Measurements from ENCODE around the gene ZNF831. TPM values are rescaled to one million over a fixed set of nuclear protein-coding genes. Genes with fewer than 3 reads are reported as not detected.
A peak's percentile ranks its signal among the peaks of the same experiment; 100 is the strongest.

The ZNF831 gene
- polyA plus RNA-seq, 1 experiment: not detected

DNA sequence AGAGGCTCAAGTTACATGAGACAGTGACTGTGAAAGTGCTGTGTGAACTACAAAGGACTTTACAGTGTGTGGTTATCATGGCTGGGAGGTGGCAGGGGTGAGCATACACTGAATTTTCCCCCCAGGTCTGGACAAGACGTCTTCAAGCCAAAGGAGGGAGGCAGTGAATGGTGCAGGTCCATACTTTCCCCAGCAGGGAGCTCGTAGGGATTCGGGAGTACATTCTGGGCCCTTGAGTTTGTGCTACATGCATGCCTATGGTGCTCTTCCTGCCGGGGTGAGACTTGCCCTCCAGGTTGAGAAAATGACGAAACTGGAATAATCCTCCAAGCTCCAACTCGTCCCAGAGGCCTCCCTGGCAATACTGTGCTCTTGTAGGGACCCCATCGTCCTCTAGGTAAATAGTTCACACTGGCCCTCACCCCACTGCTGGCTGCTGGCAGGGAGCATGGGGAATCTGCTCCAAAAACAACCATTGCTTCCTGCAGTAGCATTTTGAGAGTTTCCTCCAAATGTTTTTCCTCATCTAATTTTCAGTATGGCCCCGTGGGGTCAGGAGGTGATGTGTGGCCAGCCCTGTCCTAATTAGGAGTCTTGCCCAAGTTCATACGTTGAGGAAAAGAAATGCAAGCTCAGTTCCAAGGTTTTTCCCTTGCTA, 57.6 kb downstream of the ZNF831 start:
- no peak for DNase-seq (ENCODE audit: low read depth)
- TF ChIP-seq, protein P1, sequence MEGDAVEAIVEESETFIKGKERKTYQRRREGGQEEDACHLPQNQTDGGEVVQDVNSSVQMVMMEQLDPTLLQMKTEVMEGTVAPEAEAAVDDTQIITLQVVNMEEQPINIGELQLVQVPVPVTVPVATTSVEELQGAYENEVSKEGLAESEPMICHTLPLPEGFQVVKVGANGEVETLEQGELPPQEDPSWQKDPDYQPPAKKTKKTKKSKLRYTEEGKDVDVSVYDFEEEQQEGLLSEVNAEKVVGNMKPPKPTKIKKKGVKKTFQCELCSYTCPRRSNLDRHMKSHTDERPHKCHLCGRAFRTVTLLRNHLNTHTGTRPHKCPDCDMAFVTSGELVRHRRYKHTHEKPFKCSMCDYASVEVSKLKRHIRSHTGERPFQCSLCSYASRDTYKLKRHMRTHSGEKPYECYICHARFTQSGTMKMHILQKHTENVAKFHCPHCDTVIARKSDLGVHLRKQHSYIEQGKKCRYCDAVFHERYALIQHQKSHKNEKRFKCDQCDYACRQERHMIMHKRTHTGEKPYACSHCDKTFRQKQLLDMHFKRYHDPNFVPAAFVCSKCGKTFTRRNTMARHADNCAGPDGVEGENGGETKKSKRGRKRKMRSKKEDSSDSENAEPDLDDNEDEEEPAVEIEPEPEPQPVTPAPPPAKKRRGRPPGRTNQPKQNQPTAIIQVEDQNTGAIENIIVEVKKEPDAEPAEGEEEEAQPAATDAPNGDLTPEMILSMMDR (IDR thresholded peaks at IDR 0.05; ENCODE audit: insufficient read depth, low read depth, low read length): no peak
- no peak overlapping the region for H3K4me3 ChIP-seq (ENCODE audit: low read depth, low read length)
- ChIA-PET CTCF (interaction anchor here (0.6 to 4.1 kb wide), 12 partner anchors 10 to 983 kb away, joined by 3 to 31 read pairs (median 4); partner anchors contain the start of gene GNAS-AS1), POLR2A (no interaction called here)
- H3K27me3 ChIP-seq (ENCODE audit: control insufficient read depth, insufficient read depth, low read length): peaks cover 17% of the 10 kb centered on the region
- no peaks in the 10 kb centered on the region for H3K36me3 ChIP-seq (ENCODE audit: control insufficient read depth, insufficient read depth, low read length)

GRCh38 chr20:59221707-59222252, 58.2 kb downstream of the ZNF831 start:
- DNase-seq (ENCODE audit: low read depth): no peak
- no peaks in the 10 kb centered on the region for H3K36me3 ChIP-seq (ENCODE audit: control insufficient read depth, insufficient read depth, low read length)
- CTCF ChIA-PET: interaction anchor here (0.6 to 4.1 kb wide), 30 partner anchors 9 to 1104 kb away, joined by 3 to 31 read pairs (median 4); partner anchors contain the start of genes GNAS-AS1 and STX16
- TF ChIP-seq, protein P1 (IDR thresholded peaks at IDR 0.05; ENCODE audit: insufficient read depth, low read depth, low read length): no peak
- POLR2A ChIA-PET: no interaction called here
- H3K4me3 ChIP-seq (ENCODE audit: low read depth, low read length): peak overlapping the region; percentile 49
- peaks cover 17% of the 10 kb centered on the region for H3K27me3 ChIP-seq (ENCODE audit: control insufficient read depth, insufficient read depth, low read length)

- peaks cover 17% of the 10 kb centered on the region for H3K27me3 ChIP-seq (ENCODE audit: control insufficient read depth, insufficient read depth, low read length)
- CTCF ChIA-PET: interaction anchor here (0.6 to 4.1 kb wide), 34 partner anchors 9 to 1103 kb away, joined by 3 to 31 read pairs (median 4); partner anchors contain the start of genes GNAS-AS1 and STX16
- peak overlapping the region; percentile 49 for H3K4me3 ChIP-seq (ENCODE audit: low read depth, low read length)
- H3K36me3 ChIP-seq (ENCODE audit: control insufficient read depth, insufficient read depth, low read length): no peaks in the 10 kb centered on the region
- peak; percentile 3 for DNase-seq (ENCODE audit: low read depth)
- TF ChIP-seq, protein P1 (IDR thresholded peaks at IDR 0.05; ENCODE audit: insufficient read depth, low read depth, low read length): peak; percentile 88
- POLR2A ChIA-PET: interaction anchor here (0.7 kb wide), 1 partner anchor 17 kb away, joined by 6 read pairs; no protein-coding TSS in a partner anchor
Measured at GRCh38 chr20:59222253-59223181, 58.9 kb downstream of the ZNF831 start.

DNA sequence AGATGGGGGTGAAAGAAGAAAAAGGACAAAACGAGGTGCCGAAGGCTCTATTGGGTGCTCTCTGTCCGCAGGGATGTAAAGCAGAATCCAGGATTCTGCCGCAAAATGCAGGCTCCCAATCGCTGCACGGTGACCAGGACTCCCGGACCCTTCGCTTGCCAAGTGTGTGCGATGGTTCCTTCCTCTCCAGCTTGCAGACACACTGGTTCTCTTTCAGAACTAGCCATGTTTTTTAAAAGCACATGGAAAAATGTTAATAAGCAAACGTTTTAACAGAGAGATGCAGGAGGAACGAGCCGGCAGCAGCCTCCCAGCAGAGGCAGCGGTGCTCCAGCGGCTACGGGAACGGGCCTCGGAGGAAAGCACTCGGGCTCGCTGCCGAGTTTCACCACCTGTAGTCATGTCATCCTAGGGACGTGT, 59.6 kb downstream of the ZNF831 start:
- TF ChIP-seq, protein P1 (IDR thresholded peaks at IDR 0.05; ENCODE audit: insufficient read depth, low read depth, low read length): 0 out of 2 replicates have a peak, but pooled peaks have one; percentile 13
- Histone ChIP-seq H3K27me3 (ENCODE audit: control insufficient read depth, insufficient read depth, low read length) (peaks cover 17% of the 10 kb centered on the region), H3K36me3 (ENCODE audit: control insufficient read depth, insufficient read depth, low read length) (no peaks in the 10 kb centered on the region), H3K4me3 (ENCODE audit: low read depth, low read length) (no peak overlapping the region)
- ChIA-PET CTCF (interaction anchor here (0.6 to 4.1 kb wide), 19 partner anchors 8 to 742 kb away, joined by 3 to 31 read pairs (median 4); partner anchors contain the start of gene STX16), POLR2A (no interaction called here)
- DNase-seq (ENCODE audit: low read depth): no peak

Data from BJ (cell line).